HG02623 (cell line): ENCODE measurements around the gene NIPAL3.
"Not testable (repeated sequence)": the region's sequence is repeated elsewhere in the genome, so short reads cannot be mapped to it uniquely, and the experiment has no call there.

ENCODE experiments used
- ATAC-seq: cut with Tn5 transposase; IDR thresholded peaks from one replicate; pipeline ENCODE4 v1.9.1; 2021; ENCODE audit warnings: moderate library complexity; ENCODE audit not compliant: unreplicated experiment

The NIPAL3 gene

GRCh38 chr1:24455272-24455671 lies 39.7 kb downstream of the NIPAL3 start:
- no peak for ATAC-seq

- ATAC-seq = no peak
Measured at GRCh38 chr1:24457866-24458265, 42.3 kb downstream of the NIPAL3 start.

GRCh38 chr1:24459551-24460266 lies 44.1 kb downstream of the NIPAL3 start:
- no peak for ATAC-seq

- not testable (repeated sequence) for ATAC-seq
Measured at GRCh38 chr1:24462128-24462527, 46.5 kb downstream of the NIPAL3 start.

GRCh38 chr1:24463776-24464735 lies 48.5 kb downstream of the NIPAL3 start:
- ATAC-seq = no peak

GRCh38 chr1:24465099-24465498 lies 49.5 kb downstream of the NIPAL3 start:
- ATAC-seq = no peak

GRCh38 chr1:24465638-24466037 lies 50.0 kb downstream of the NIPAL3 start:
- ATAC-seq = no peak

GRCh38 chr1:24468685-24469316 lies 53.2 kb downstream of the NIPAL3 start:
- ATAC-seq = no peak

GRCh38 chr1:24470592-24470991 lies 55.0 kb downstream of the NIPAL3 start:
- ATAC-seq = no peak

GRCh38 chr1:24472527-24473251 lies 57.1 kb downstream of the NIPAL3 start:
- no peak for ATAC-seq

GRCh38 chr1:24474193-24474592 lies 58.6 kb downstream of the NIPAL3 start:
- no peak for ATAC-seq

- no peak for ATAC-seq
Measured at GRCh38 chr1:24475700-24476099, 60.1 kb downstream of the NIPAL3 start.

GRCh38 chr1:24476571-24476970 lies 61.0 kb downstream of the NIPAL3 start:
- ATAC-seq = no peak

GRCh38 chr1:24477309-24477708 lies 61.7 kb downstream of the NIPAL3 start:
- no peak for ATAC-seq

GRCh38 chr1:24481101-24481500 lies 65.5 kb downstream of the NIPAL3 start:
- peak; percentile 52 for ATAC-seq

GRCh38 chr1:24481843-24482610 lies 66.4 kb downstream of the NIPAL3 start:
- no peak for ATAC-seq

- no peak for ATAC-seq
Measured at GRCh38 chr1:24483441-24483840, 67.8 kb downstream of the NIPAL3 start.

GRCh38 chr1:24484199-24484598 lies 68.6 kb downstream of the NIPAL3 start:
- ATAC-seq = no peak

GRCh38 chr1:24486331-24487065 lies 70.9 kb downstream of the NIPAL3 start:
- ATAC-seq = no peak
